Muscle layer of duodenum (tissue), 2 donors: ENCODE results near the gene VWA5B2.

Experiments used
- H3K27ac ChIP-seq: one replicate; pipeline ENCODE4 v1.7.0; 2013; ENCODE audit warnings: mild to moderate bottlenecking, low read length
- H3K27me3 ChIP-seq: one replicate; pipeline ENCODE4 v1.7.0; 2013; ENCODE audit warnings: low read depth, mild to moderate bottlenecking, control low read depth, low read length
- H3K36me3 ChIP-seq, 2 donors: one replicate each; pipeline ENCODE4 v1.7.0; 2013; ENCODE audit warnings: low read length in 2 of 2, control low read depth in 1 of 2, mild to moderate bottlenecking in 1 of 2; ENCODE audit not compliant: insufficient read depth in 2 of 2, control insufficient read depth in 1 of 2
- H3K4me1 ChIP-seq, 2 donors: one replicate each; pipeline ENCODE4 v1.7.0; 2013; ENCODE audit warnings: low read length in 2 of 2, mild to moderate bottlenecking in 2 of 2, control low read depth in 1 of 2, moderate library complexity in 1 of 2; ENCODE audit not compliant: insufficient read depth in 2 of 2, control insufficient read depth in 1 of 2
- H3K4me3 ChIP-seq, 2 donors: one replicate each; pipeline ENCODE4 v1.7.0; 2013; ENCODE audit warnings: low read length in 2 of 2, low read depth in 1 of 2, mild to moderate bottlenecking in 1 of 2
- H3K9me3 ChIP-seq, 2 donors: one replicate each; pipeline ENCODE4 v1.7.0; 2013; ENCODE audit warnings: low read length in 2 of 2, control low read depth in 1 of 2, mild to moderate bottlenecking in 1 of 2; ENCODE audit not compliant: control insufficient read depth in 1 of 2
- donor health status: healthy.

VWA5B2 gene

GRCh38 chr3:184236636-184237035 is 7.3 kb downstream of the VWA5B2 start:
- Histone ChIP-seq H3K27ac (no peak overlapping the region), H3K36me3 (no peaks in the 10 kb centered on the region), H3K9me3 (no peaks in the 10 kb centered on the region), H3K27me3 (peaks cover 11% of the 10 kb centered on the region), H3K4me1 (peaks cover 0 to 4% of the 10 kb centered on the region in 2 donors), H3K4me3 (no peak overlapping the region)

GRCh38 chr3:184237211-184237610 is 7.8 kb downstream of the VWA5B2 start:
- Histone ChIP-seq H3K27me3 (peaks cover 5% of the 10 kb centered on the region), H3K4me3 (no peak overlapping the region), H3K9me3 (no peaks in the 10 kb centered on the region), H3K4me1 (peaks cover 0 to 5% of the 10 kb centered on the region in 2 donors), H3K27ac (no peak overlapping the region), H3K36me3 (peaks cover 0 to 4% of the 10 kb centered on the region in 2 donors)

GRCh38 chr3:184237807-184238206 is 8.4 kb downstream of the VWA5B2 start:
- Histone ChIP-seq H3K27me3 (no peaks in the 10 kb centered on the region), H3K4me3 (no peak overlapping the region), H3K4me1 (peaks cover 0 to 5% of the 10 kb centered on the region in 2 donors), H3K36me3 (peaks cover 5 to 10% of the 10 kb centered on the region in 2 donors), H3K9me3 (no peaks in the 10 kb centered on the region), H3K27ac (no peak overlapping the region)

GRCh38 chr3:184238246-184238818 is 8.9 kb downstream of the VWA5B2 start:
- Histone ChIP-seq H3K4me1 (peaks cover 0 to 5% of the 10 kb centered on the region in 2 donors), H3K36me3 (peaks cover 6 to 15% of the 10 kb centered on the region in 2 donors), H3K4me3 (no peak overlapping the region), H3K27ac (no peak overlapping the region), H3K27me3 (no peaks in the 10 kb centered on the region), H3K9me3 (no peaks in the 10 kb centered on the region)

GRCh38 chr3:184239221-184239620 is 9.8 kb downstream of the VWA5B2 start:
- no peak overlapping the region for H3K27ac ChIP-seq
- no peak overlapping the region for H3K4me3 ChIP-seq
- peaks cover 10 to 24% of the 10 kb centered on the region in 2 donors for H3K36me3 ChIP-seq
- peaks cover 0 to 5% of the 10 kb centered on the region in 2 donors for H3K4me1 ChIP-seq
- H3K27me3 ChIP-seq, result no peaks in the 10 kb centered on the region
- no peaks in the 10 kb centered on the region for H3K9me3 ChIP-seq

- no peaks in the 10 kb centered on the region for H3K9me3 ChIP-seq
- H3K4me3 ChIP-seq, result no peak overlapping the region
- H3K36me3 ChIP-seq, result peaks cover 15 to 29% of the 10 kb centered on the region in 2 donors
- peaks cover 0 to 5% of the 10 kb centered on the region in 2 donors for H3K4me1 ChIP-seq
- no peaks in the 10 kb centered on the region for H3K27me3 ChIP-seq
- no peak overlapping the region for H3K27ac ChIP-seq
Measured at GRCh38 chr3:184239708-184240107, 10.3 kb downstream of the VWA5B2 start.

- Histone ChIP-seq H3K36me3 (peaks cover 24 to 38% of the 10 kb centered on the region in 2 donors), H3K27ac (no peak overlapping the region), H3K9me3 (no peaks in the 10 kb centered on the region), H3K4me1 (peaks cover 0 to 5% of the 10 kb centered on the region in 2 donors), H3K4me3 (no peak overlapping the region), H3K27me3 (no peaks in the 10 kb centered on the region)
Measured at GRCh38 chr3:184240384-184241140, 11.2 kb downstream of the VWA5B2 start.

GRCh38 chr3:184241141-184241446 is 11.7 kb downstream of the VWA5B2 start:
- peaks cover 0 to 5% of the 10 kb centered on the region in 2 donors for H3K4me1 ChIP-seq
- H3K27me3 ChIP-seq, result no peaks in the 10 kb centered on the region
- no peak overlapping the region for H3K27ac ChIP-seq

GRCh38 chr3:184241447-184242296 is 12.3 kb downstream of the VWA5B2 start:
- Histone ChIP-seq H3K4me3 (no peak overlapping the region), H3K27me3 (no peaks in the 10 kb centered on the region), H3K9me3 (no peaks in the 10 kb centered on the region), H3K27ac (no peak overlapping the region), H3K36me3 (peaks cover 24 to 40% of the 10 kb centered on the region in 2 donors), H3K4me1 (peaks cover 0 to 5% of the 10 kb centered on the region in 2 donors)

More at GRCh38 chr3:184241141-184241446, 11.7 kb downstream of the VWA5B2 start:
- H3K9me3 ChIP-seq, result no peaks in the 10 kb centered on the region
- H3K36me3 ChIP-seq, result peaks cover 24 to 40% of the 10 kb centered on the region in 2 donors
- no peak overlapping the region for H3K4me3 ChIP-seq

GRCh38 chr3:184242297-184242685 is 12.9 kb downstream of the VWA5B2 start:
- H3K36me3 ChIP-seq, result peaks cover 24 to 40% of the 10 kb centered on the region in 2 donors
- no peaks in the 10 kb centered on the region for H3K9me3 ChIP-seq
- H3K4me1 ChIP-seq, result peaks cover 0 to 6% of the 10 kb centered on the region in 2 donors
- no peak overlapping the region for H3K4me3 ChIP-seq
- no peaks in the 10 kb centered on the region for H3K27me3 ChIP-seq
- H3K27ac ChIP-seq, result no peak overlapping the region
